Endothelial cell of umbilical vein (primary cell): ENCODE results near the gene ITGA2B. TPM values are rescaled to one million over a fixed set of nuclear protein-coding genes. Genes with fewer than 3 reads are reported as not detected.

Experiments used
- BruUV-seq: library from RNA; stranded (reverse); fragments of 400-500 nt; replicated peaks from 2 replicates; lab custom pipeline; 2021; lab: Mats Ljungman, UMichigan
- CTCF ChIA-PET: fragments of 300-600, 350-600 bp; sonication (Branson Sonifier 250); formaldehyde crosslinking; loops from one replicate; lab custom pipeline; 2021; ENCODE audit warnings: antibody characterized with exemption, inconsistent platforms; lab: Charles Lee
- POLR2A ChIA-PET: fragments of 300-600, 350-600 bp; sonication (Branson Sonifier 250); formaldehyde crosslinking; loops from one replicate; lab custom pipeline; 2021; ENCODE audit warnings: antibody characterized with exemption, inconsistent platforms; lab: Charles Lee
- DNase-seq: peaks from one replicate; pipeline ENCODE4 v3.0.0-alpha.2; 2011; ENCODE audit warnings: low read depth, low spot score
- FAIRE-seq: peaks from 2 replicates; lab custom pipeline; 2011; peaks lifted over from hg19 to GRCh38; lab: Jason Lieb, UNC
- H2AFZ ChIP-seq: 2 replicates; pipeline ENCODE4 v1.6.0; 2012; ENCODE audit warnings: low read depth, low read length, control low read depth, inconsistent platforms
- H3K27ac ChIP-seq: 2 replicates; pipeline ENCODE4 v1.5.1; 2011; ENCODE audit warnings: low read depth, mild to moderate bottlenecking, control low read depth, low read length, moderate library complexity; ENCODE audit not compliant: insufficient read depth
- H3K27me3 ChIP-seq, 2 experiments: 2 replicates each; pipeline versions ENCODE4 v1.6.0 to v1.6.1; 2011; ENCODE audit warnings: low read length in 2 of 2, mixed read lengths in 1 of 2; ENCODE audit not compliant: control insufficient read depth in 2 of 2, insufficient read depth in 2 of 2
- H3K36me3 ChIP-seq, 2 experiments: 2 replicates in 1 of 2; 3 replicates in 1 of 2; pipeline ENCODE4 v1.5.1; 2011; ENCODE audit warnings: low read length in 2 of 2, mild to moderate bottlenecking in 1 of 2, moderate library complexity in 1 of 2; ENCODE audit not compliant: control insufficient read depth in 2 of 2, insufficient read depth in 2 of 2; ENCODE audit errors: extremely low read depth in 1 of 2
- H3K4me1 ChIP-seq: 3 replicates; pipeline ENCODE4 v1.5.1; 2011; ENCODE audit warnings: mild to moderate bottlenecking, low read length; ENCODE audit not compliant: control insufficient read depth, insufficient read depth; ENCODE audit errors: extremely low read depth
- H3K4me2 ChIP-seq: 2 replicates; pipeline ENCODE4 v1.6.1; 2011; ENCODE audit warnings: low read length, control low read depth, mixed read lengths; ENCODE audit not compliant: insufficient read depth
- H3K4me3 ChIP-seq, 3 experiments: fragments of 200-600 bp in 1 of 3; sonication (generic), shearing (Covaris generic) in 1 of 3; replicated peaks in 1 of 3; 2 replicates each; pipeline ENCODE4 v1.5.1; 2011 to 2016; ENCODE audit warnings: control low read depth in 3 of 3, low read length in 3 of 3, mild to moderate bottlenecking in 2 of 3, inconsistent platforms in 1 of 3, low read depth in 1 of 3, moderate library complexity in 1 of 3; ENCODE audit not compliant: insufficient read depth in 1 of 3
- H3K79me2 ChIP-seq: 2 replicates; pipeline ENCODE4 v1.6.0; 2012; ENCODE audit warnings: low read length, inconsistent platforms; ENCODE audit not compliant: control insufficient read depth, insufficient read depth
- H3K9ac ChIP-seq: replicated peaks from 2 replicates; pipeline ENCODE3; 2011; ENCODE audit warnings: low read length, control low read depth; ENCODE audit not compliant: insufficient read depth; ENCODE audit errors: extremely low read depth
- H3K9me1 ChIP-seq: replicated peaks from 3 replicates; pipeline ENCODE4 v1.6.0; 2011; ENCODE audit warnings: mild to moderate bottlenecking, low read length; ENCODE audit not compliant: control insufficient read depth, insufficient read depth; ENCODE audit errors: extremely low read depth
- H3K9me3 ChIP-seq: replicated peaks from 2 replicates; pipeline ENCODE4 v1.5.1; 2012; ENCODE audit warnings: low read length, inconsistent platforms; ENCODE audit not compliant: control insufficient read depth, insufficient read depth
- H4K20me1 ChIP-seq: replicated peaks from 2 replicates; pipeline ENCODE3; 2011; ENCODE audit warnings: mild to moderate bottlenecking, low read length; ENCODE audit not compliant: control insufficient read depth, insufficient read depth; ENCODE audit errors: extremely low read depth
- EZH2 ChIP-seq: IDR thresholded peaks from 2 replicates; pipeline ENCODE4 v1.6.1; 2012; ENCODE audit warnings: borderline replicate concordance, low read depth, mild to moderate bottlenecking, moderate library complexity, low read length, inconsistent platforms; ENCODE audit not compliant: severe bottlenecking
- FOS ChIP-seq: IDR thresholded peaks from 2 replicates; pipeline ENCODE4 v1.6.1; 2011; ENCODE audit warnings: mild to moderate bottlenecking, low read length, moderate library complexity, borderline replicate concordance; ENCODE audit not compliant: insufficient read depth
- GATA2 ChIP-seq: IDR thresholded peaks from 2 replicates; pipeline ENCODE4 v1.7.0; 2011; ENCODE audit warnings: low read depth, mild to moderate bottlenecking, moderate library complexity, mixed read lengths, low read length; ENCODE audit not compliant: insufficient read length, insufficient read depth
- JUN ChIP-seq: IDR thresholded peaks from 2 replicates; pipeline ENCODE4 v1.6.1; 2011; ENCODE audit warnings: borderline replicate concordance, low read depth; ENCODE audit not compliant: insufficient read length, insufficient read depth
- POLR2AphosphoS5 ChIP-seq: IDR thresholded peaks from 2 replicates; pipeline ENCODE4 v1.6.1; 2012; ENCODE audit warnings: low read depth, mild to moderate bottlenecking, control low read depth, low read length, moderate library complexity; ENCODE audit not compliant: insufficient read depth
- dilution Hi-C: fragments of 300-500 bp; cut with MboI; formaldehyde crosslinking; loops from one replicate; pipeline ENCODE4 v1.15.0; 2019; ENCODE audit warnings: low sequenced_read_pairs; ENCODE audit not compliant: extremely low pct_ligation_motif_present
- intact Hi-C: fragments of 100-400 bp; cut with micrococcal nuclease; formaldehyde crosslinking; loops from one replicate; pipeline ENCODE4 v1.10.0; 2022
- polyA plus RNA-seq, 4 experiments: library from polyadenylated mRNA; depleted of rRNA in 3 of 4; stranded (reverse) in 3 of 4; unstranded in 1 of 4; fragments of >200 nt; gene quantifications; 2 replicates each; pipeline versions ENCODE4 v1.2.1 to v1.2.3, GENCODE V29; 2011 to 2012; ENCODE audit warnings: missing spikeins in 1 of 4
- total RNA-seq: library from RNA; stranded (reverse); gene quantifications from 2 replicates; pipeline ENCODE4 v1.2.3, GENCODE V29; 2021
- TF ChIP-seq, protein P1 (sequence below), 2 donors: IDR thresholded peaks; 1 replicate in 1 of 2; 2 replicates in 1 of 2; pipeline ENCODE4 v1.5.1; 2011; ENCODE audit warnings: low read length in 2 of 2, mild to moderate bottlenecking in 2 of 2, moderate library complexity in 2 of 2, control low read depth in 1 of 2, inconsistent platforms in 1 of 2, low read depth in 1 of 2; ENCODE audit not compliant: insufficient read depth in 1 of 2; ENCODE audit errors: extremely low read depth in 1 of 2

ITGA2B gene
- total and polyA plus RNA-seq, 2 donors (not counting 3 experiments of a cell fraction or from before 2014, with no cell fraction given) = 0.26 to 0.82 TPM

DNA sequence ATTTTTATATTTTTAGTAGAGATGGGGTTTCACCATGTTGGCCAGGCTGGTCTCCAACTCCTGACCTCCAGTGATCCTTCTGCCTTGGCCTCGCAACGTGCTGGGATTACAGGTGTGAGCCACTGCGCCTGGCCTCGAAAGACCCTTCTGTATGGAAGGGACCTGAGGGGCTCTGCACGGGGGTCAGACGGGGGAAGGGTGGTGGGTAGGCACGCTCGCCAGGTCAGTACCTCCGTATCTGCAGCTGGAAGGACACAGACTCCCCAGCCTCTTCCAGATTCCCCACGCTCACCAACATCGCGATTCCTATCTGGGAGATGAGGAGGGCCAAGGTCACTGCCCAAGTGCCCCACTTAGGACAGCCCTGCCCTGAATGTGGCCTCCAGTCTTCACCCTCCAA, 12.7 kb downstream of the ITGA2B start:
- Histone ChIP-seq H3K4me3 (no peak overlapping the region), H3K36me3 (no peaks in the 10 kb centered on the region), H4K20me1 (no peaks in the 10 kb centered on the region), H3K27ac (no peak overlapping the region), H3K9ac (no peak overlapping the region), H3K27me3 (no peaks in the 10 kb centered on the region), H2AFZ (no peak overlapping the region), H3K79me2 (no peaks in the 10 kb centered on the region), H3K9me3 (no peaks in the 10 kb centered on the region), H3K4me2 (no peak overlapping the region), H3K9me1 (no peaks in the 10 kb centered on the region), H3K4me1 (no peaks in the 10 kb centered on the region)
- BruUV-seq = no TSS peak
- DNase-seq (no peak), FAIRE-seq (no peak)
- dilution Hi-C loops = no loop called here
- ChIA-PET CTCF (interaction anchor here (1.1 to 2.9 kb wide), 8 partner anchors 9 to 147 kb away, joined by 4 to 16 read pairs (median 4); partner anchors contain the start of gene FAM171A2), POLR2A (no interaction called here)
- TF ChIP-seq GATA2 = no peak
- TF ChIP-seq JUN = no peak
- no peak for TF ChIP-seq POLR2AphosphoS5
- TF ChIP-seq EZH2 = no peak
- TF ChIP-seq, protein P1, sequence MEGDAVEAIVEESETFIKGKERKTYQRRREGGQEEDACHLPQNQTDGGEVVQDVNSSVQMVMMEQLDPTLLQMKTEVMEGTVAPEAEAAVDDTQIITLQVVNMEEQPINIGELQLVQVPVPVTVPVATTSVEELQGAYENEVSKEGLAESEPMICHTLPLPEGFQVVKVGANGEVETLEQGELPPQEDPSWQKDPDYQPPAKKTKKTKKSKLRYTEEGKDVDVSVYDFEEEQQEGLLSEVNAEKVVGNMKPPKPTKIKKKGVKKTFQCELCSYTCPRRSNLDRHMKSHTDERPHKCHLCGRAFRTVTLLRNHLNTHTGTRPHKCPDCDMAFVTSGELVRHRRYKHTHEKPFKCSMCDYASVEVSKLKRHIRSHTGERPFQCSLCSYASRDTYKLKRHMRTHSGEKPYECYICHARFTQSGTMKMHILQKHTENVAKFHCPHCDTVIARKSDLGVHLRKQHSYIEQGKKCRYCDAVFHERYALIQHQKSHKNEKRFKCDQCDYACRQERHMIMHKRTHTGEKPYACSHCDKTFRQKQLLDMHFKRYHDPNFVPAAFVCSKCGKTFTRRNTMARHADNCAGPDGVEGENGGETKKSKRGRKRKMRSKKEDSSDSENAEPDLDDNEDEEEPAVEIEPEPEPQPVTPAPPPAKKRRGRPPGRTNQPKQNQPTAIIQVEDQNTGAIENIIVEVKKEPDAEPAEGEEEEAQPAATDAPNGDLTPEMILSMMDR (IDR thresholded peaks at IDR 0.05; ENCODE audit: extremely low read depth in 1 of 2, insufficient read depth in 1 of 2, low read depth in 1 of 2, low read length in 2 of 2) = no peak
- no peak for TF ChIP-seq FOS
- intact Hi-C loops = no loop called here
